ENCODE data around the gene SYCP2L.

DNA sequence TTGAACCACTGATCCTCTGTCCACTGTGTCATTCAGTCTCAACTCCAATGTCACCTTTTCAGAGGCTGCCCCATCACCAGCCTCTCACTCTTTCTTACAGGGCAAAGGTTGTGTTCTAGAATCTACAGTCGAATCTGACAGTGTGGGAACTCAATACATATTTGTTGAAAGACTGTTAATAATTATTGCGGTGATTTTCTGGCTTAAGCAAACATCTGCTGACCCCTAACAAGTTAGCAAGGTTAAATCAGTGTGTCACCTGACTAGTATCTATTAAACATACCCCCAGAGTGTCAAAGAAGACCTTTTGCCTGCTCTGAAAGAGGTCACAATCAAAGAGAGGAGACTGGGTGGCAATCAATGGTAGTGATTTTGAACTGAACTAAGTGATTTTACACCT is 115.3 kb downstream of the SYCP2L start:
- TF ChIP-seq POLR2AphosphoS5 (IDR thresholded peaks at IDR 0.05; ENCODE audit: borderline replicate concordance, low read depth, low read length) (no peak), EZH2 (IDR thresholded peaks at IDR 0.05) (no peak)

Measured in SK-N-MC (cell line).